Esophagus muscularis mucosa (tissue), 4 donors: ENCODE results near the gene ACSL4.

ENCODE experiments used
- CTCF ChIP-seq, 3 experiments: fragments of 200-600 bp in 2 of 3; fragments of 450-650 bp in 1 of 3; sonication (generic) in 2 of 3; IDR thresholded peaks; one replicate each; pipeline ENCODE4 v1.5.1; 2017 to 2019; ENCODE audit warnings: antibody characterized with exemption in 3 of 3, mild to moderate bottlenecking in 2 of 3, moderate library complexity in 1 of 3
- EP300 ChIP-seq: sonication (generic); formaldehyde crosslinking; IDR thresholded peaks from one replicate; pipeline ENCODE4 v1.6.1; 2017; ENCODE audit warnings: antibody characterized with exemption
- POLR2A ChIP-seq: fragments of 450-650 bp; IDR thresholded peaks from one replicate; pipeline ENCODE4 v1.6.1; 2017; ENCODE audit warnings: antibody characterized with exemption, moderate library complexity, mild to moderate bottlenecking, low read depth
- POLR2AphosphoS5 ChIP-seq, 2 donors: sonication (generic); formaldehyde crosslinking; IDR thresholded peaks; one replicate each; pipeline ENCODE4 v1.6.1; 2017; ENCODE audit warnings: antibody characterized with exemption in 2 of 2

DNA sequence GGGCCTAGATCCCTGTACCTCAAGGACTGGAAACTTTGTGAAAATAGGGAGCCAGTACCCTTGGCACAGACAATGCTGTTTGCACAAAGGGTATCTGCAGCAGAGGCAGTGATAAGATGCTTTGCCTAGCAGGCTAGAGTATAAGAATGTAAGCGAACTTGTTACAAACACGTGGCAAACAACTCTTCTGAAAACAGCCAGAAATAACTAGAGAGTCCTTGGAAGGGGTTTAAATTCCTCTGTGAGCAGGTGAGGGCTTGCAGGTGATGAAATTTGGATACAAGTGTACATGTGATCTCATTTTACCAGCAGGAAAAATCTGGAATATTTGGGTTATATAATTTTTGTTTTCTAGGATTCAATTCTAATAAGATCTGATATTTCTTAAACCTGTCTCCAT is 18.6 kb upstream of the ACSL4 start:
- TF ChIP-seq CTCF (IDR thresholded peaks at IDR 0.05) (no peak), POLR2A (no peak), EP300 (no peak), POLR2AphosphoS5 (IDR thresholded peaks at IDR 0.05) (no peak)
